GM13976 (cell line): ENCODE data around the gene PTP4A2.
"Not testable (repeated sequence)": the region's sequence is repeated elsewhere in the genome, so short reads cannot be mapped to it uniquely, and the experiment has no call there.

ENCODE experiments used
- DNase-seq: peaks from one replicate; pipeline ENCODE4 v3.0.0; 2012; ENCODE audit warnings: low spot score
- in situ Hi-C: fragments of 300-500 bp; cut with MboI; formaldehyde crosslinking; loops from one replicate; pipeline ENCODE4 v1.12.0; 2022; ENCODE audit warnings: low sequenced_read_pairs, mixed read lengths, inconsistent platforms; ENCODE audit not compliant: unreplicated experiment
- TF ChIP-seq, protein P1 (sequence below): IDR thresholded peaks from 2 replicates; pipeline ENCODE4 v1.5.1; 2012; ENCODE audit warnings: borderline replicate concordance, mild to moderate bottlenecking; ENCODE audit not compliant: insufficient read depth; ENCODE audit errors: extremely low read depth, missing control alignments, control extremely low read depth

Gene PTP4A2

DNA sequence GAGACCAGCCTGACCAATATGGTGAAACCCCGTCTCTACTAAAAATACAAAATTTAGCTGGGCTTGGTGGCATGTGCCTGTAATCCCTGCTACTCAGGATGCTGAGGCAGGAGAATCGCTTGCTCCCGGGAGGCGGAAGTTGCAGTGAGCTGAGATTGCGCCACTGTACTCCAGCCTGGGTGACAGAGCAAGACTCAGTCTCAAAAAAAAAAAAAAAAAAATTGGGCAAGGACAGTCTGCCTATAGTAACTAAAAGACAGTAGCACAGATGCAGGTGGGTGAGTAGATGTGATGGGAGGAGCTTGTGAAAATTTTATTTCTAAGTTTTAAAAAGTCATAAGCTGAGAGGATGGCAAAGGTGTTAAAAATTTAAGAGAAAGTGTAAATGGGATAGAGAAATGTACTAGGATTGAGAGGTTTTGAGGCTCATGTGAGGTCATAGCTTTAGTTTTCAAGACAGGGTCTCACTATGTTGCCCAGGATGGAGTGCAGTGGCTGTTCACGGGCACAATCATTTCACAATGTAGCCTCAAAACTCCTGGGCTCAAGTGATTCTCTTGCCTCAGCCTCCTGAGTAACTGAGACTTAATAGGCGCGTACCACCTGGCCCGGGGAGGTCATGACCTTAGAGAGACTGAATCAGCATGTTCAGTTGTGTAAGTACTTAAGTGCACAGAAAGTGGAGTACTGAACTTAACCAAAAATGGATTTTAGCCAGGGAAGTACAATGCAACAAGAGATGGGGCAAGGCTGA is 33.7 kb downstream of the PTP4A2 start:
- in situ Hi-C loops = no loop called here
- TF ChIP-seq, protein P1, sequence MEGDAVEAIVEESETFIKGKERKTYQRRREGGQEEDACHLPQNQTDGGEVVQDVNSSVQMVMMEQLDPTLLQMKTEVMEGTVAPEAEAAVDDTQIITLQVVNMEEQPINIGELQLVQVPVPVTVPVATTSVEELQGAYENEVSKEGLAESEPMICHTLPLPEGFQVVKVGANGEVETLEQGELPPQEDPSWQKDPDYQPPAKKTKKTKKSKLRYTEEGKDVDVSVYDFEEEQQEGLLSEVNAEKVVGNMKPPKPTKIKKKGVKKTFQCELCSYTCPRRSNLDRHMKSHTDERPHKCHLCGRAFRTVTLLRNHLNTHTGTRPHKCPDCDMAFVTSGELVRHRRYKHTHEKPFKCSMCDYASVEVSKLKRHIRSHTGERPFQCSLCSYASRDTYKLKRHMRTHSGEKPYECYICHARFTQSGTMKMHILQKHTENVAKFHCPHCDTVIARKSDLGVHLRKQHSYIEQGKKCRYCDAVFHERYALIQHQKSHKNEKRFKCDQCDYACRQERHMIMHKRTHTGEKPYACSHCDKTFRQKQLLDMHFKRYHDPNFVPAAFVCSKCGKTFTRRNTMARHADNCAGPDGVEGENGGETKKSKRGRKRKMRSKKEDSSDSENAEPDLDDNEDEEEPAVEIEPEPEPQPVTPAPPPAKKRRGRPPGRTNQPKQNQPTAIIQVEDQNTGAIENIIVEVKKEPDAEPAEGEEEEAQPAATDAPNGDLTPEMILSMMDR = no peak
- no peak for DNase-seq

DNA sequence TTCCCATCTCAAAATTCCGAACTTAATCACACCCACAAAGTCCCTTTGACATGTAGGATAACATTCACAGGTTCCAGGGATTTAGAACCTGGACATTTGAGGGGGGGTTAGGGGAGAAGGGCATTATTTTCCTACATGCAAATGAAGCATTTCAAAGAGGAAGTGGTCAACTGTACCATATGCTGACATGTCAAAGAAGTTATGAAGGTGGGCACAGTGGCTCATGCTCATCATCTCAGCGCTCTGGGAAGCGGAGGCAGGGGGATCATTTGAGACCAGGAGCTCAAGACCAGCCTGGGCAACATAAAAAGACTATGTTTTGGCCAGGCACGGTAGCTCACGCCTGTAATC is 35.7 kb downstream of the PTP4A2 start:
- in situ Hi-C loops = no loop called here
- no peak for DNase-seq
- TF ChIP-seq, protein P1 = no peak

DNA sequence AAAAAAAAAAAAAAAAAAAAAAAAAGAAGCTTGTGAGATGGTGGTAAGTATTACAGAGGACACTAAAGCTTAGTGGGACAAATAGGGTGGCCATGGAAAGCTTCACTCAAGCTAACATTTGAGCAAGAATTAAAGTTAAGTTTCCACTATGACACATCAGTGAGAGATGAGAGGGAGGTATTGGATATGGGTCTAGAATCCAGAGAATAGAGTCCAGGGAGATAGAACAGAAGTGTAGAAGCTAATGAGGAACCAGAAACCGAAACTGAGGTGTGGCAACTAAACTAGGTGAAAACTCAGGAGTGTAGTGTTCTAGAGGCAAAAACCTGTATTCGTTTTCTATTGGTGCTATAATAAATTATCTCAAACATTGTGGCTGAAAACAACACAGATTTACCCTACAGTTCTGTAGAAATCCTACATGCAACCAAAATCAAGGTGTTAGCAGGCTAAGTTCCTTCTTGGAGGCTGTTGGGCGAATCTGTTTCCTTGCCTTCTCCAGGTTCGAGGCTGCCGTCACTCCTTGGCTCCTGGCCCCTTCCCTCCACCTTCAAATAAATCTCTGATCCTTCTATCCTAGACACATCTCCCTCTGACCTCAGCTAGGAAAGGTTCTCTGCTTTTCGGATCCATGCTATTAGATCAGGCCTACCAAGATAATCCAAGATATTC is 36.2 kb downstream of the PTP4A2 start:
- TF ChIP-seq, protein P1 = no peak
- in situ Hi-C loops = no loop called here
- DNase-seq = no peak

DNA sequence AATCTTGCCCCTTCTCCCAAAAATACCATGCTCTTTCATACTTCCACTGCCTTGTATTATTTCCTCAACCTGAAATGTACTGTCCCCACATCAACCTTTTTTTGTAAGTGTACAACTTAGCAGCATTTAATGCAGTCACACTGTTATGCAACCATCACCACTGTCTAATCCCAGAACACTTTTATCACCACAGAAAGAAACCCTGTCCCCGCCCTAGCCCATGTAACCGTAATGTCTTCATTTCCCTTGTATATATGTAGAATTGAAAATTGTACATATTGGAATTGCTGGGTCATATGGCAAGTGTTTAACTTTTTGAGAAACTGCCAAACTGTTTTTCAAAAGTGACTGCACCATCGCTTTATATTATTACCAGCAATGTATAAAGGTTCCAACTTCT is 37.4 kb downstream of the PTP4A2 start:
- in situ Hi-C loops = no loop called here
- no peak for DNase-seq
- TF ChIP-seq, protein P1 = no peak

DNA sequence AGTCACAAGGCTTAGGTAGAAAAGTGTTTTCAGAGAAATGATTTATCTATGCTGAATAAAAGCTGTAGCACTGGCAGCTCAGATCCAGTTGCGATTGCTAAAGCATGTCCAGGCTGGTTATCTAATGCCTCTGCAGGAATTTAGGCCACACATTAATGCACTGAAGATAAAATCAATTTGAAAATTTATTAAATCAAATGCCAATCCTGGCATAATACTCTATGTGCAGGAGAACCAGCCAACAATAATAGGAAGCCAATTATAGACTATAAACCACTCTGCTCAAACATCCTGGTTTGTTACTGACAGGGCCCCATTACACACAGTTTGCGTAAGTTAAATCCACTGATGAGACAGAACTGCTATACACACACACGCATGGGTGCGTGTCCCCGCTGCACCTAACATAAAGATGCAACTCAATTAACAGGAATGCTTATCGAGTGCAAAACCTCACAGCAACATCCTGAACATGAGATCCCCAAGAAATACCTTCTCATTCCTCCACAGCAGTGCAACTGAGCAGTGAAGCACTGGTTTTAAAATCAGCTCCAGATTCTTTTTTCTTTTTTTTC is 40.6 kb downstream of the PTP4A2 start:
- no peak for DNase-seq
- in situ Hi-C loops = no loop called here
- TF ChIP-seq, protein P1 = no peak

DNA sequence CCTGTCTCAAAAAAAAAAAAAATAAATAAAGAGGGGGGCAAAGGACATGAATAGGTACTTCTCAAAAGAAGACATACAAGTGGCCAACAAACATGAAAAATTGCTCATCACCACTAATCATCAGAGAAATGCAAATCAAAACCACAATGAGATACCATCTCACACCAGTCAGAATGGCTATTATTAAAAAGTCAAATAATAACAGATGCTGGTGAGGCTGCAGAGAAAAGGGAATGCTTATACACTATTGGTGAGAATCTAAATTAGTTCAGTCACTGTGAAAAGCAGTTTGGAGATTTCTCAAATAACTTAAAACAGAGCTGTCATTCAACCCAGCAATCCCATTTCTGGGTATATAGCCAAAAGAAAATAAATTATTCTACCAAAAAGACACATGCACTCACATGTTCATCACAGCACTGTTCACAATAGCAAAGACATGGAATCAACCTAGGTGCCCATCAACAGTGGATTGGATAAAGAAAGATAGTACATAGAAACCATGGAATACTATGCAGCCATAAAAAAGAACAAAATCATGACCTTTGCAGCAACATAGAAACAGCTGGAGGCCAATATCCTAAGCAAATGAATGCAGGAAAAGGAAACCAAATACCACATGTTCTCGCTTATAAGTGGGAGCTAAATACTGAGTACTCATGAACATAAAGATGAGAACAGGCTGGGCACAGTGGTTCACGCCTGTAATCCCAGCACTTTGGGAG is 42.5 kb downstream of the PTP4A2 start:
- DNase-seq, in situ Hi-C loops: not testable (repeated sequence)
